Ectodermal cell (in vitro differentiated cells): ENCODE data around the gene ZDHHC14.
"Not testable (repeated sequence)": the region's sequence is repeated elsewhere in the genome, so short reads cannot be mapped to it uniquely, and the experiment has no call there.

Source experiments
- H3K27ac ChIP-seq: 2 replicates; pipeline ENCODE4 v1.7.0; 2013; ENCODE audit warnings: mild to moderate bottlenecking, low read depth, low read length; ENCODE audit not compliant: insufficient read depth, poor library complexity, severe bottlenecking
- H3K27me3 ChIP-seq: 2 replicates; pipeline ENCODE4 v1.7.0; 2013; ENCODE audit warnings: mild to moderate bottlenecking, low read length; ENCODE audit not compliant: insufficient read depth, control insufficient read depth, poor library complexity, severe bottlenecking
- H3K36me3 ChIP-seq: one replicate; pipeline ENCODE4 v1.7.0; 2013; ENCODE audit warnings: low read length; ENCODE audit not compliant: control insufficient read depth, insufficient read depth
- H3K4me1 ChIP-seq: one replicate; pipeline ENCODE4 v1.7.0; 2013; ENCODE audit warnings: low read length; ENCODE audit not compliant: control insufficient read depth, insufficient read depth
- H3K4me3 ChIP-seq: 2 replicates; pipeline ENCODE4 v1.7.0; 2013; ENCODE audit warnings: low read depth, low read length, control low read depth; ENCODE audit not compliant: insufficient read depth
- H3K9me3 ChIP-seq: 2 replicates; pipeline ENCODE4 v1.7.0; 2013; ENCODE audit warnings: mild to moderate bottlenecking, low read length, moderate library complexity; ENCODE audit not compliant: control insufficient read depth
- WGBS, 2 experiments: methylation state at CpG; one replicate each; pipeline ENCODE4 v1.1.7; 2013; ENCODE audit warnings: missing lambda C conversion rate in 2 of 2; 5-methylcytosine and 5-hydroxymethylcytosine counted together

Gene ZDHHC14

GRCh38 chr6:157402996-157403685 is 22.2 kb downstream of the ZDHHC14 start:
- 45 to 61% methylated on average over 2 to 3 of the region's 3 CpGs for WGBS, 2 experiments
- no peak overlapping the region for H3K27ac ChIP-seq

GRCh38 chr6:157403686-157404051 is 22.7 kb downstream of the ZDHHC14 start:
- Histone ChIP-seq H3K27ac (no peak overlapping the region), H3K4me1 (peaks cover 24% of the 10 kb centered on the region), H3K9me3 (no peaks in the 10 kb centered on the region), H3K27me3 (no peaks in the 10 kb centered on the region), H3K4me3 (no peak overlapping the region), H3K36me3 (no peaks in the 10 kb centered on the region)
- 70 to 76% methylated on average over 6 of the region's 6 CpGs for WGBS, 2 experiments

More at GRCh38 chr6:157402996-157403685, 22.2 kb downstream of the ZDHHC14 start:
- H3K9me3 ChIP-seq, result no peaks in the 10 kb centered on the region
- H3K36me3 ChIP-seq, result no peaks in the 10 kb centered on the region
- H3K27me3 ChIP-seq, result no peaks in the 10 kb centered on the region
- peaks cover 24% of the 10 kb centered on the region for H3K4me1 ChIP-seq
- no peak overlapping the region for H3K4me3 ChIP-seq

- Histone ChIP-seq H3K36me3 (no peaks in the 10 kb centered on the region), H3K27ac (no peak overlapping the region), H3K27me3 (no peaks in the 10 kb centered on the region), H3K9me3 (no peaks in the 10 kb centered on the region), H3K4me1 (peaks cover 20% of the 10 kb centered on the region), H3K4me3 (no peak overlapping the region)
- WGBS, 2 experiments, result 70 to 74% methylated on average over 6 of the region's 6 CpGs
Measured at GRCh38 chr6:157405986-157406385, 25.0 kb downstream of the ZDHHC14 start.

- H3K36me3 ChIP-seq, result no peaks in the 10 kb centered on the region
- H3K4me3 ChIP-seq, result no peak overlapping the region
- H3K9me3 ChIP-seq, result no peaks in the 10 kb centered on the region
- H3K27ac ChIP-seq, result no peak overlapping the region
- 61 to 67% methylated on average over 7 of the region's 7 CpGs for WGBS, 2 experiments
- H3K4me1 ChIP-seq, result peaks cover 20% of the 10 kb centered on the region
- no peaks in the 10 kb centered on the region for H3K27me3 ChIP-seq
Measured at GRCh38 chr6:157406661-157407060, 25.7 kb downstream of the ZDHHC14 start.

GRCh38 chr6:157407646-157408045 is 26.7 kb downstream of the ZDHHC14 start:
- no peaks in the 10 kb centered on the region for H3K27me3 ChIP-seq
- H3K4me1 ChIP-seq, result peaks cover 20% of the 10 kb centered on the region
- 87 to 95% methylated on average over 3 of the region's 3 CpGs for WGBS, 2 experiments
- H3K4me3 ChIP-seq, result no peak overlapping the region
- H3K36me3 ChIP-seq, result no peaks in the 10 kb centered on the region
- H3K27ac ChIP-seq, result no peak overlapping the region
- no peaks in the 10 kb centered on the region for H3K9me3 ChIP-seq

- H3K4me1 ChIP-seq, result peaks cover 17% of the 10 kb centered on the region
- not testable (repeated sequence) for H3K27me3 ChIP-seq, H3K4me3 ChIP-seq, H3K36me3 ChIP-seq, H3K27ac ChIP-seq, H3K9me3 ChIP-seq
- WGBS, 2 experiments, result 93 to 95% methylated on average over 5 of the region's 5 CpGs
Measured at GRCh38 chr6:157408427-157408826, 27.4 kb downstream of the ZDHHC14 start.

GRCh38 chr6:157410045-157410444 is 29.1 kb downstream of the ZDHHC14 start:
- Histone ChIP-seq H3K36me3 (no peaks in the 10 kb centered on the region), H3K9me3 (no peaks in the 10 kb centered on the region), H3K27me3 (no peaks in the 10 kb centered on the region), H3K4me1 (peaks cover 12% of the 10 kb centered on the region), H3K27ac (no peak overlapping the region), H3K4me3 (no peak overlapping the region)
- 84 to 95% methylated on average over 5 of the region's 5 CpGs for WGBS, 2 experiments

GRCh38 chr6:157411368-157411767 is 30.4 kb downstream of the ZDHHC14 start:
- Histone ChIP-seq H3K4me1 (peaks cover 8% of the 10 kb centered on the region), H3K36me3 (no peaks in the 10 kb centered on the region), H3K27me3 (no peaks in the 10 kb centered on the region), H3K9me3 (no peaks in the 10 kb centered on the region), H3K27ac (no peak overlapping the region), H3K4me3 (no peak overlapping the region)
- 89 to 100% methylated on average over 1 of the region's 1 CpG for WGBS, 2 experiments

GRCh38 chr6:157412791-157413190 is 31.8 kb downstream of the ZDHHC14 start:
- Histone ChIP-seq H3K36me3 (no peaks in the 10 kb centered on the region), H3K9me3 (no peaks in the 10 kb centered on the region), H3K27me3 (no peaks in the 10 kb centered on the region), H3K4me3 (no peak overlapping the region), H3K4me1 (no peaks in the 10 kb centered on the region), H3K27ac (no peak overlapping the region)
- WGBS, 2 experiments, result 92 to 93% methylated on average over 11 of the region's 11 CpGs

- Histone ChIP-seq H3K36me3 (no peaks in the 10 kb centered on the region), H3K27me3 (no peaks in the 10 kb centered on the region), H3K9me3 (peaks cover 2% of the 10 kb centered on the region), H3K4me1 (peaks cover 10% of the 10 kb centered on the region), H3K4me3 (no peak overlapping the region), H3K27ac (no peak overlapping the region)
- 88 to 89% methylated on average over 8 of the region's 8 CpGs for WGBS, 2 experiments
Measured at GRCh38 chr6:157420497-157420896, 39.5 kb downstream of the ZDHHC14 start.
